OCI-LY3 (cell line): Measurements from ENCODE around the gene MTUS2.

Source experiments
- CTCF ChIP-seq: fragments of 200-600, 300-600 bp; sonication (generic); IDR thresholded peaks from 2 replicates; pipeline ENCODE4 v1.5.1; 2014; ENCODE audit warnings: antibody characterized with exemption, low read length, low read depth
- EZH2phosphoT487 ChIP-seq: fragments of 200-600 bp; shearing (Covaris generic); IDR thresholded peaks from 2 replicates; pipeline ENCODE4 v1.6.1; 2018; ENCODE audit warnings: antibody characterized with exemption, mixed run types, low read depth

GRCh38 chr13:29508876-29509252, 688.7 kb downstream of the MTUS2 start:
- TF ChIP-seq CTCF: no peak
- TF ChIP-seq EZH2phosphoT487: no peak
